ENCODE data around the gene TSPAN12.

TSPAN12 gene

DNA sequence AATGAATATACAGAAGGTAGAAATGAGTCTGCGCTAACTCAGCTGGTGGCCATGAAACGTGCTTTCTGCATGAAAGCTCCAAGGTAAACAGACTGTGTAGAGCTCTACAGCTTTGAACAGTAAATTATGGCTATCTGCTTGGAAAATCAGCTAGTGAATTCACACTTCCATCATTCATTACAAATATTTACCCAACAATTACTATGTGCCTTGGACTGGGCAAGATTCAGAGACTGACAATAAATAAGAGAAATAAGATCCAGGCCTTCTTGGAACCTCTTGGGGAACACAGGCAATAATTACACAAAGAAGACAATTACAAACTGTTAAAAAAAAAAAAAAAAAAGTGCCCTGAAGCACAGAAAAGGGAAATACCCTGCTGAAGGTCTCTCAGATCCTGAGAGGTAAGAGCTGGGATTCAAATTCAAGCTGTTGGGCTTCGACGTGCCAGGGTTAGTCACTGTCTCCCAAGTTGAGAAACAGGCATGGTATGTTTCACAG, 15.8 kb downstream of the TSPAN12 start:
- no peak for DNase-seq

DNA sequence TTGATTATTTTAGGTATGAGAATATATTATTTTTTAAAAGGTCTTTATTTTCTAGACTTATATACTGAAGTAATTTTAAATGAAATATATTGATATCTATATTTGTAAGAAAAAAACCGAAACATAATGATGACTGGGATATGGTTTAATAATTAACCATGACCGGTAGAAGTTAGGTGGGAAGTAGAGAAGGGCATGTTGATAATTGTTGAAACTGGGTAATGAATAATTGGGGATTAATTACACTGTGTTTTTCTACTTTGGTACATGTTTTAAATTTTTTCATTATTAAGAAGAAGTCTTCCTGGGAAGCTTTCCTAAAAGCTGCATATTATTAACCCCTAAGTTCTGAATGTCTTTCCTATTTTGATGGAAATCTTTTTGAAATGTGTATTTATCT, 16.3 kb downstream of the TSPAN12 start:
- DNase-seq, result no peak

DNA sequence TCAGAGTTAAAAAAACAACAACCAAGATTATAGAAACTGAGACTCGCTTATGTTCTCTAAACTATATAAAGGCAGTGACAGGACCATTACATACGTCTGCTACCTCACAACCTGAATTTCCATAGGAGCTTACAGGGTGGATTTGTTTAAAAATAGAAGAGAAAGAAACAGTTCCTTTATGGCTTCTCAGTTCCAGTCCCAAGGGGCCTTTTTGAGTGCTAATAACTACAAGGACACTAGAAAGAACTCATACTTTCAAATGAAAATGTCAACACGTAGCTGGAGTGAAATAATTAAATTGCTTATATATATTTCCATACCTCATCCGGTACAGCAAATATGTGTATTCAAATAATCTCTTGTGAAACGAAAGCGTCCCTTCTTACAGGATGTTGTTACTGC, 19.7 kb downstream of the TSPAN12 start:
- DNase-seq, result no peak

DNA sequence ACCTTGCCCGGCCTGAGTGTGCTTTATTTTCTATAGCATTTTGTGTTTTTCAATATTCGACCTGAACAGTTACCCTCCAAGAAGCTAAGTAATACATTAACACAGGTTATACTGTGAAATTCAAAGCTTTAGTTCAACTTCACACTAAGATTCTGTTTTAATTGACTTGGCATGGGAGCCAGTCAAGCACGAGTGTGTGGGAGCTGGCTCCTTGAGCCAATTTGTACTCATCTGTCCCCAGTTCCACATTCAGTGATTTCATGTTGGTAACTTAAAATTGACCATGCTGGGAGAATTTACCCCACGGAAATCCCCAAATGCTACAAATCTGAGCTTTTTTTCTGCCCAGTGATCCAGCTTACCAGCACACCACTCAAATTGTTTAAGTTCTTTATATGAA, 20.3 kb downstream of the TSPAN12 start:
- no peak for DNase-seq

DNA sequence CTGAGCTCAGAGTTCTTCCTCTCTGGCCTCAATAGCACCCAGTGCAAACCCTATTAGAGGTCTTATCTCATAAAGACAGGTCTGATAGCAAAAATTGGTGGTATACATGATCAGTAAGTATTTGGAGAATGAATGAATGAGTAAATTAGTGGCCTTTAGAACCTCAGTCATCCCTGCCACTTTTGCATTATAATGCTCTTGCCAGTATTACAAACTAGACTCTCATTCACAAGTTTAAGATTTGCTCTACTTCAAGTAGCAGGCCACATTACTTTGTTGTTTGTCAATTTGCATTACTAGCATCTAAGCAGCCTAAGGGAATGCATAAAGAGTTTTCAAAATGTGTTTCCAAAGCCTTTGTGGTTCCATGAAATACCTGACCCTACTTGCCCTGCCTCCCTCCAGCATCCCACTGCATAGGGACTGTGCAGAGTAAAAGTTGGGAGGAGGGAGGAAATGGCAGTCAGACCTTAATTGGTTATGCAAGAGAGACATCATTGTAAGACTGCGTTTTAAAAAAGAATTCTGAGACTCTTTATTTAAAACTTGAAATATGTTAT, 21.3 kb downstream of the TSPAN12 start:
- no peak for DNase-seq

DNA sequence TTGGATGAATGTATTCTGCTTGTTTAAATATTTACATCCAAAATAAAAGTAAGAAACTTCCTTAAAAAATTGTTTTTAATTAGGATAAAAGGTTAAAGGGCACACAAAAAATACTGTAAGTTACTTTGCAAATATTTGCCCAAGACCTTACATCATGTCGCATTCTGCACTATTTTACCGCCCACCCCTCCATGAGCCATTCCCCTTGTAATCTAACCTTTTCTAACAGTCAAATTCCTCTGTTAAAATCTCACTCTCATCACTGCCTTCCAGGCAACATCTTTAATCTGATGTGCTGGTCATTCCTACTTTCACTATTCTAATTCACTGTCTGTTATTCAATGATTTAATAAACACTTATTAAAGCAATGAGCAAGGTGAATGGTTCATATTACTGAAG, 23.2 kb downstream of the TSPAN12 start:
- DNase-seq, result no peak

DNA sequence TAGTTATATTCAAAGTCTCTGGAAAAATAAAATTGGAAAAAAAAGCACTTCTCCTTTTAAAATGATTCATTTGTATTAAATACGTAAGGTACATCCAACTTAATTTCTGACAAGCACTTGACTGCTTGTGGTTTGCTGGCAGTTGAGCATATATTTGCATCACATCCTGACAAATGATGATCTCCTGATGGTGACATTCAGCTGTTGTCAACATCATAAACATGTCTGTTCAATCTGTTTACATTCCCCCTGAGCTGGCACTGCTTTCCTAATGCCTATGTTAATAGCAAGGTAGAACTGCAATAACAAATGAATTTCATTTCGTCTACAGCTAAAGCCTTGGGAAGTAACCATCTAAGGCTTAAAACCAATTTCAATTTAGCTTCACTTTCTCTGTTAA, 24.4 kb downstream of the TSPAN12 start:
- DNase-seq, result no peak

DNA sequence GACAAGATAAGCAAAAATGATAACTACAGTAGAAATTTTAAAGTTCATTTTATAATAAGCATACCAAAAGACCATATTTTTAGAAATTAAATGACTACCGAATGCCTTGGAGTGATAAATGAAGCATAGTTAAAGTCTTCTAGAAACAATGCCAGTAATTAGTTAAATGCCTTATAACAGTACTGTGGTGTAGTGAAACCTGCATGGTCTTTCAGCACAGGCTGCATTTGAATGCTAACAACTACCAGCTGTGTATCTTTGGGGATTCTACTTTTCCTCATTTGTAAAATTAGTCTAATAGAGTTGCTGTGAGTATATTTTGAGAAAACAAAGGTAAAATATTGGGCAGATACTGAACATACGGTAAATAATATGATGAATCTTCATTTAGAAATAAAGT, 25.1 kb downstream of the TSPAN12 start:
- no peak for DNase-seq

DNA sequence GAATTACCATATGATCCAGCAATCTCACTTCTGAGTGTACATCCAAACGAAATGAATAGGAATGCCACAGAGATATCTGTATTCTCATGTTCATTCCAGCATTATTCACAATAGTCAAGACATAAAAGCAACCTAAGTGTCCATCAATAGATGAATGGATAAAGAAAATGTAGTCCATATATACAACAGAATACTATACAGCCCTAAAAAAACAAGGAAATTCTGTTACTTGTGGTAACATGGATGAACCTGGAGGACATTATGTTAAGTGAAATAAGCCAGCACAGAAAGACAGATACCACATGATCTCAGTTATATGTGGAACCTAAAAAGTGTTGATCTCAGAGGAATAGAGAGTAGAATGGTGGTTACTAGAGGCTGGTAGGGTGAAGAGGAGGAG, 26.7 kb downstream of the TSPAN12 start:
- DNase-seq, result no peak

DNA sequence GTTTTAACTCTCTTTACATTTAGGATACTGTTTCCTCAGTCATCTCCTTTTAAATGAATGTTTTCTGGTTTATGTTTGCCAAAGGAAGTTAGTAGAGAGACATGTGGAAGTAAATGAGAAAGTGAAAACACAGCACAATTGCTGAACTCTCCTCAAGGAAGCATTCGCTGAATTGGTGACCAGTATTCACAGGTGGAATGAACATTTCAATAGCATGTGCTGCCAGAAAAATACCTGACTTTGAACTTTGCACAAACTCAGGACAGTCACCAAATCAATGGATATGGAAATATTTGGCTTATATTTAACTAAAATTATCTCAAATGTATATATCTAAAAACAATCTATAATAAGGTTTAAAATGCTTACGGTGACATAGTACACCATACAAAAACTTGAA, 28.5 kb downstream of the TSPAN12 start:
- no peak for DNase-seq

DNA sequence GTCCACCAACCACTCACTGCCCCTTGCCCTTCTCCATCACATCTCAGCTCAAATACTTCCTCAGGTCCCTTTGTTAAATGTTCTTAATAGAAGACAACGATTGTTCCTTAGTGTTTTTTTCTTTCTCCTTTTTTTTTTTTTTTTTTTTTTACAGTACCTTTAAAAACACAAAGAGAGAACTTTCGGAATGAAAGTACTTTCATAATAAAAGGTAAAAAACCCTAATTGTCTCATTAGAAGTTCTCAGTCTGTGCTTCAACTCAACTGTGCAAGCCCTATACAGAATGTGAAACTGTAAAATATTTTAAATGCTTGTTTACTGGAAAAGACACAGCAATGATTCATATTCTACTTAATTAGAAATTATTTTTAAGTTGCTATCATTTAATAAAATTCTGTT, 29.4 kb downstream of the TSPAN12 start:
- no peak for DNase-seq

DNA sequence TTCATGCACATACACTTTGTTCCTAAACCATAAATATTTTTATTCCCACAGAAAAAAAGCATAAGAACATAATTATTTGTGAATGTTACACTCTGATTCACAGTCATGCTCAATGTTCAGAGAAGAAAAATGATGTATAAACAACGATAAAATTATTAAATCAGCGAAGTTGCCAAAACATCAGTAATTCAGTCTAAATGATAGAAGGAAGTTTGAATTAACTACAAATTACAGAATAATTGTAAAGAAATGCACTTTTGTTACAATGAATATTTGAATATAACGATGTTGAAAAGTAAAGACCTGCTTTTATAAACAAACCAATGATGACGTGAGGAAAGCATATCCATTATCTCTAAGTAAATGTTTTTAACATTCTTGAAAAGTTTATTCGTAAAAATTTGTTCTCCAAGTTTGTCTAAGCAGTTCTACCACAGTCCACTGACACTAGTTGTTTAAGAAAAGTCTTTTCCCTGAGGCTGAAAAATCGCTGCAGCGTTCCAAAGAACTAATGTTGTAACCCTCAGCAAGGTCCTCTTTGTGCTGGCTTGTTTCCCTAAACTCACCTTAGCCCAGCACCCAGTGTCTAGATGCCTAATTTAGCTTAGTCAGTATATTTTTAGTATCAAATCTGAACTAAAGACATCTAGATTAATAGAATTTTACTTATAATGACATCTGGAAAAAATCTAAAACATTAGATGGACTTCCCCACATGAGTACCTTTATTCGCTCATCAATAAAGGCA, 30.4 kb downstream of the TSPAN12 start:
- no peak for DNase-seq

DNA sequence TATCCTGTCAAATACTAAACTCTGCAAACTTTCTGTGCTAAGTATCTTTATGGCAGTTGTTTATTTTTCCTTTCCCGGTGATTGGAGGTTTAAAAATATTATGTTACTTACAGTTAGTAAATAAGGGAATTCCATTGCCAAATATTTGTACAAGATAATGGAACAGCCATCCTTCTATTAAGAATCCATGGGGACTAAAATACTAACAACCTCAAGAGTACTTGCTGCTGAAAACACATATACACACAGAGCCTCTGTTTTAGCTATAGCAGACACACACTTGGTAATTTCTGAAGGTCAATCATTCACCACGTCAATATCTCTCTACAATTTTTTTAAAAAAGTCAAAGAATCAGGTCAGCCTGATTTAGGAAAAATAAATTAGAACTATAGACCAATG, 32.4 kb downstream of the TSPAN12 start:
- no peak for DNase-seq

DNA sequence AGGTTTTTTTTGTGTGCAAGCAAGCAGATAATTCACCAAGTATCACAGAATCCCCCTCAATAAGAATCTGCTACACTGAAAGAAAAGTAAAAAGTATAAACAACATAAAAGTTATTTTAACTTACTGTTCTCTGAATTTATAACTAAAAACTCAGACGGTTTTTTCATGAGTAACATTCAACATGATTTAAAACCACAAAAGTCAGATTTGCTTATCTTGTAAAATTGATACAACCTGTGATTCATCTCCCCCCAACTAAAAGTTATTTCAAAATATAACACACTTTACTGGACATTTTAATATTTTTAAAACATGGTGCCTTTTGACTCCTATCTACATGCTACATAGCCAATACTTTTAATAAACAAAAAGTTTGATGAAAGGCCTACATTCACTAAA, 32.8 kb downstream of the TSPAN12 start:
- no peak for DNase-seq

DNA sequence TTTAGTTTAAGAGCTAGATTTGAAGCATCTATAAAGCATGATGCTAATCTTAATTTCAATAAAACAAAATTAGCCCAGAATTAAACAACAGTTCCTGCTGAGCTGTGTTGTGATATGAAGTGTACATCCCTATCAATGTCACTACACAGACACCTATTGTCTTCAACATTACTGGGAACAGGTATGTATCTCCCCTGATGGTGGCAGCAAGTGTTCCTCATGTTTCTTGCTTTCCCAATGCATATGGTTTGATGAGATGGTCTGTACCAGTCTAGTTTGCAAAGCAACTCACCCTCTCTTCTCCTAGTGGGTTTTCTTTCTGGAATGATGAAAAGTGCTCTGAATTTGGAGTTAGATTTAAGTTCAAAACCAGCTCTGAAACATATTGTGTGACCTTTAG, 38.1 kb downstream of the TSPAN12 start:
- no peak for DNase-seq

DNA sequence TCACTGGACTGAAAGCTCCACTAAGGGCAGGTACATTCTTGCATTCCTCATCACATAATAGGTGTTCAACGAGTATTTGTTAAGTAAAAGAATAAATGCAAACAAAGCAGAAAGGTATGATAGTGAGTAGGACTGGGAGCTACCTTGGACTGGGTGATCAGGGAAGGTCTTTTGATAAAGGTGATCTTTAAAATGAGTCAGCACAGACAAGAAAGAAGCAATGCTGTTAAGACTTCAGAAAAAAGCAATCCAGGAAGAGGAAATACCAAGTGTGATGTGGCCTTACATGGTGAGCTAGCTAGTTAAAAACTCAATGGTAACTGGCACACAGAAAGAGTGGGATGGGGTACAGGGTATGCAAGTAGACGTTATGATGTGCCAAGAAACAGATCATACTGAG, 40.1 kb downstream of the TSPAN12 start:
- no peak for DNase-seq

DNA sequence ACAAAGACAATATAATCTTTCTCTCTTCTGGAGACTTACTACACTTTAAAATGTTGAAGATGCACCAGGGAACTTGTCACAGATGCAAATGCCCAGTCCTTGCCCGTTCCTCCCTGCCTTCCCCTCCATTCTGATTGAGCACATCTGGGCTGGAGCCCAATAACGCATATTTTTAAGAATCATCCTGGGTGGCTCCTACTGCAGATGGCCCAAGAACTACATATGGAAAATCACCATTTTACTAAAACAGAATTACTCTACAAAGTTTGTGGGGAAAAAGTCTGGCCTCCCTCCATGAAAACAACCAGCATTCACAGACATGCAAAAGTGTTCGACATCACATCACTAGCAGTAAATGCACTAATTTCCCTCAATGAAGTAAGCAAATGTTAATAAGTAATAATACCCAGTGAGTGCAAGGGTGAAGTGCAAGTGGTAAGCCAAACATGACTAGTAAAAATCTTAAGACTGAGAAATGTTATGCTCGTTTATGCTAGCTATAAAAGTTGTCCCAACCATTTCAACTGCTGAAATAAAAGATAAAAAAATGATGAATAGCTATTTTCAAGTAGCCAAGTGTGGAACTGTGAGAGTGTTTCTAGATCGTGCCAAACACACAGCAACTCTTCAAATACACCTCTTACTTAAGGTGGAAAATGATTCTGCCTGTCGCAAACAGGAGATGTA, 43.5 kb downstream of the TSPAN12 start:
- no peak for DNase-seq

DNA sequence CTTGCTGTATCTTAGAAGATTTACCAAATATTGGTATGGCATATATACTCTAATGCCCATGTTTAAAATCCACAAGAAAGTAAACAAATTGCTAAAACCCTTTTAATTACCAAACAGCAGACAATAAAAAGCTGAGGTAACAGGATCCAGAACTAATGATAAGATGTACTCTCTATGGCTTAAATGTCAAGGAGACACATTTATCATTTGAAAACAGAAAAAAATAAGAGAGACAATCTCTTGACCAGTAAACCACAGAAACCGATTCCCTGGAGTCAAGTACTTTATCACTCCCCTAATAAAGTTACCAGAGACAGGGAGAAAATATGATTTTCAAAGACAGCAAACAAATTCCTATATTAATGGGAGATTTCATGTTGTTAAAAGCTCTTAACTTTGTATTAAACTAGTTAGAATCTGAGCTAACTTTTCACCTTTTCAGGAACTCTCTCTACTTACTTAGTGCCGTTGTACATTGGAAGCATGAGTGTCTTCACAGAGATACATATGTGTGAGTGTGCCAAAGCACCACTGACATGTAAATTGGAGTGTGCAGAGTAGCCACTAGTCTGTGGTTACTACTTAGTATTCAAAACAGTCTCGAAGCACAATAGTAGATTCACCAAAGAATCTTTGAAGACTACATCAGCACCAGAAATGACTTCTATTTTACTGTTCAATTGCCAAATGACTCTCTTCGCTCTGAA, 44.2 kb downstream of the TSPAN12 start:
- DNase-seq, result no peak

DNA sequence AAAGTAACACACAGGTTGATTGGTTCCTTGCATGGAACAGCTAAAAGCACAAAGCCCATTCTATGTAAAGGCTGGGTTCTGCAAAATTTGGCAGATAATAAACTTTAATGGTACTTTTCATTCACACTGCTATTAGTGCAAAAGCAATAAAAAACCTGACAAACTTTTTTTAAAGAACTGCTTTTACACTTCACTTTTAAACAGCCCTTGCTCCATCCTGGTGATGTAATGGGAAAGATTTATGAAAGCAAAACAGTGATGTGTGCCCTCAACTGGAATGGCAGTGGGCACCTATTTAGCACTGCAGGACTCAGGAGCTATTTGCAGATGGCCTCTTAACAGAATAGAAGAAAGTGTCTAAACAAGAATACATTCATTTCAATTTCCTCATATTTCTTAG, 44.9 kb downstream of the TSPAN12 start:
- DNase-seq, result no peak

DNA sequence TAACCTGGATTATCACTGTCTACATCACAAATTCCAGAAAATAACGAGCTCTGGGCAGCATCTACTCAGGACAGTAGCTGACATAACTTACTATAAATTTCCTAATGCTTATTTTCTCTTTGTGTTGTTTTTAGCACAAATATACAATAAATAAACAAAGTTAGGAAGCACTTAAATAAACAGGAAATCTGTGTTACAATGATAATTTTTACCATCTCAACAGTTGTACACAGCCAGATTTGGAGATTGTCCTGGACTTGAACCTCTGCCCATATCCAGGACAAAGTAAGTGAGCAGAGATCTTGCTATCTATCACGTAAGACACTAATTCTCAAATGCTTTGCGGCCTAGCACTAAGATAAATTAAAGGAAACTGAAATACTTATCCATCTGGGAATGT, 48.7 kb downstream of the TSPAN12 start:
- DNase-seq, result no peak

DNA sequence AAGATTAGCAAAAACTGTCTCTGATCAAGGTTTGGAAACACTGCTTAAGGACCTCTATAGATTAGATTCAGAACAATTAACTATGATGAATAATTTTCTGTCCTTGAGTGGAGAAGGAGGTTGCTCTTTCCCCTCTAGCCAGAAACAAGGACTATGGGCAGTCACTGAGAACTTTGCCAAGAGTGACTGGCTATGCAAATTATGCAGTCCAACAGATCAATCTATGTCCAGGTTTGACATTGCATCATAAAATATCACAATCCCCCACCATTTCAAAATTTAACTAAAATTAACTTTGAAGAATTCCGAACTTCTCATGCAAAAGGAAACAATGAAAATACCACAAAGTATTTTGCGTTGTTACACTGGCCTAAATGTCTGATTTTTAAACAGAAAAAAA, 50.6 kb downstream of the TSPAN12 start:
- DNase-seq, result no peak

DNA sequence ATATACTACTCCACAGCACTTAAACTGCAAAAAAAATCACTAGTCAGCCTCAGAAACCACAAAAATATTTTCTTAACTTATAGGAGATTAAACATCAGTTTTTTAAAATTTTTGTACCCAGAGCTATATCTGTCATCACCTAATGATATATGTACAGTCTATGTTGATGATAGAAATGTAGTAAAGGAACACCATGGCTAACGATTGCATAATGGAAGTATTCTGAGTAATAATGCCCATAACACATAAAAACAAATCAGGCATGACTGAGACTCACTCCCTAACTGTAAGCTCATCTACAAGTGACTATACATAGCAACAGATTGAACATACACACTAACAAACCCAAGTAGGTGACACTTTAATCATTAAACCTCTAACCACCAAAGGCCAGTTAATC, 51.3 kb downstream of the TSPAN12 start:
- DNase-seq, result no peak

DNA sequence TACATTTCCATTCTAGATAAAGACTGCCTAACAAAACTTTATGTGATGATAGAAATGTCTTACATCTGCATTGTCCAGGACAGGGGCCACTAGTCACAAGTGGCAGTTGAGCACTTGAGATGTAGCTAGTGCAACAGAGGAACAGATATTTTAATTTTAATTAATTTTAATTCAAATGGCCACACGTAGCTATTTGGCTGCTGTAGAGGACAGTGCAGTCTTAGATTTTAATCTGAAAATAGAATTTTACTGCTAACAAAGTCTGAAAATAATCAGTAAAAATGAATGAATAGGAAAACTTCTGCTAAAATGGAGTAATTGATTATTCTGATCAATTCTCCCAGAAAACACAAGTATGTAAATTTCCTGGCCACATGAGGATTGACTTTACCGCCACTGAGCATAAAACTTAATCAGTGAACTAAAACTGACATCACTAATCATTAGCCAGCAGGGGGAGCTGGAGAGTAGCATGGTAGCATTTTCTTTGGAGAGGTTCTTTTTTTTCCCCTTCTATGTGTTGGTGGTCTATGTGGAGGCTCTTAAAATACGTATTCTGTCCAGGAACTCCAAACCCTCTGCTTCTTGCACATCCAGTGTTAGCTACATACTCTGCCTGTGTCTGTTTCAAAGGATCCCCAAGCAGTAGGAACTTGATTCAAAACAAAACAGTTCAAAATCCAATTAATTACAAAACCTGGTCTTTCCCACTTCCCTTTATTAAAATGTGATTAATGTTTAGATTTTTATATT, 52.1 kb downstream of the TSPAN12 start:
- peak; percentile 50 for DNase-seq

Measured in CD4-positive, alpha-beta T cell treated with Interleukin-21 for 1 hour (primary cell).